SK-N-SH (cell line): ENCODE data around the gene SURF6.

ENCODE experiments used
- CHD2 ChIP-seq: fragments of 150-350 bp; IDR thresholded peaks from 2 replicates; pipeline ENCODE4 v1.6.1; 2018; ENCODE audit warnings: low read length; ENCODE audit not compliant: partially characterized antibody
- POLR2AphosphoS5 ChIP-seq: IDR thresholded peaks from 2 replicates; pipeline ENCODE4 v1.6.1; 2012; ENCODE audit warnings: low read depth, low read length
- TF ChIP-seq, protein P1 (sequence below): fragments of 200-600 bp; sonication (generic); IDR thresholded peaks from 2 replicates; pipeline ENCODE4 v1.6.1; 2017; ENCODE audit warnings: antibody characterized with exemption, mild to moderate bottlenecking, moderate library complexity
- TF ChIP-seq, protein P2 (sequence below): IDR thresholded peaks from 2 replicates; pipeline ENCODE4; 2012

DNA sequence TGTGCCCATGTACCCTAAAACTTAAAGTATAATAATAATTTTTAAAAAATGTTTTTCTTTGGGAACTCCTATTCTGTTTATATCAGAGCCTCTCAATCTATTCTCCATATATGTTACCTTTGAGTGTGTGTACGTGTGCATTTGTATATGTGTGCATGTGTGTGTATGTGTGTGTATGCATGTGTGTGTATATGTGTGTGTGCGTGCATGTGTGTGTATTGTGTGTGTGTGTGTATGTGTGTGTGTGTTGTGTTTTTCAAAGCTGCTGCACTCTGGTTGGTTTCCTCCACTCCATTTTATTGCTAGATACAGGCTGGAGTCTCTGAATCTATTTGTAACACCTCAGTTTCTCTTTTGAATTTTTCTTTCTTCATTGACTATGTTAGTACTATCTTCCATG lies 20.0 kb downstream of the SURF6 start:
- TF ChIP-seq, protein P1, sequence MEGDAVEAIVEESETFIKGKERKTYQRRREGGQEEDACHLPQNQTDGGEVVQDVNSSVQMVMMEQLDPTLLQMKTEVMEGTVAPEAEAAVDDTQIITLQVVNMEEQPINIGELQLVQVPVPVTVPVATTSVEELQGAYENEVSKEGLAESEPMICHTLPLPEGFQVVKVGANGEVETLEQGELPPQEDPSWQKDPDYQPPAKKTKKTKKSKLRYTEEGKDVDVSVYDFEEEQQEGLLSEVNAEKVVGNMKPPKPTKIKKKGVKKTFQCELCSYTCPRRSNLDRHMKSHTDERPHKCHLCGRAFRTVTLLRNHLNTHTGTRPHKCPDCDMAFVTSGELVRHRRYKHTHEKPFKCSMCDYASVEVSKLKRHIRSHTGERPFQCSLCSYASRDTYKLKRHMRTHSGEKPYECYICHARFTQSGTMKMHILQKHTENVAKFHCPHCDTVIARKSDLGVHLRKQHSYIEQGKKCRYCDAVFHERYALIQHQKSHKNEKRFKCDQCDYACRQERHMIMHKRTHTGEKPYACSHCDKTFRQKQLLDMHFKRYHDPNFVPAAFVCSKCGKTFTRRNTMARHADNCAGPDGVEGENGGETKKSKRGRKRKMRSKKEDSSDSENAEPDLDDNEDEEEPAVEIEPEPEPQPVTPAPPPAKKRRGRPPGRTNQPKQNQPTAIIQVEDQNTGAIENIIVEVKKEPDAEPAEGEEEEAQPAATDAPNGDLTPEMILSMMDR: no peak
- TF ChIP-seq CHD2: no peak
- TF ChIP-seq, protein P2, sequence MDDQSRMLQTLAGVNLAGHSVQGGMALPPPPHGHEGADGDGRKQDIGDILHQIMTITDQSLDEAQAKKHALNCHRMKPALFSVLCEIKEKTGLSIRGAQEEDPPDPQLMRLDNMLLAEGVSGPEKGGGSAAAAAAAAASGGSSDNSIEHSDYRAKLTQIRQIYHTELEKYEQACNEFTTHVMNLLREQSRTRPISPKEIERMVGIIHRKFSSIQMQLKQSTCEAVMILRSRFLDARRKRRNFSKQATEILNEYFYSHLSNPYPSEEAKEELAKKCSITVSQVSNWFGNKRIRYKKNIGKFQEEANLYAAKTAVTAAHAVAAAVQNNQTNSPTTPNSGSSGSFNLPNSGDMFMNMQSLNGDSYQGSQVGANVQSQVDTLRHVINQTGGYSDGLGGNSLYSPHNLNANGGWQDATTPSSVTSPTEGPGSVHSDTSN: no peak
- no peak for TF ChIP-seq POLR2AphosphoS5
